ES-I3 (cell line): ENCODE results near the gene EIF1AX.

Experiments
- H3K36me3 ChIP-seq: 2 replicates; pipeline ENCODE4 v1.6.1; 2013; ENCODE audit warnings: mild to moderate bottlenecking, low read length, control low read depth, moderate library complexity; ENCODE audit not compliant: insufficient read depth
- H3K4me1 ChIP-seq: 2 replicates; pipeline ENCODE4 v1.6.1; 2013; ENCODE audit warnings: mild to moderate bottlenecking, control low read depth, low read length; ENCODE audit not compliant: insufficient read depth
- H3K9ac ChIP-seq: 2 replicates; pipeline ENCODE4 v1.6.1; 2013; ENCODE audit warnings: low read depth, mild to moderate bottlenecking, low read length, moderate library complexity
- H3K9me3 ChIP-seq: 2 replicates; pipeline ENCODE4 v1.6.1; 2013; ENCODE audit warnings: mild to moderate bottlenecking, low read length, moderate library complexity; ENCODE audit not compliant: control insufficient read depth, insufficient read depth

EIF1AX gene

DNA sequence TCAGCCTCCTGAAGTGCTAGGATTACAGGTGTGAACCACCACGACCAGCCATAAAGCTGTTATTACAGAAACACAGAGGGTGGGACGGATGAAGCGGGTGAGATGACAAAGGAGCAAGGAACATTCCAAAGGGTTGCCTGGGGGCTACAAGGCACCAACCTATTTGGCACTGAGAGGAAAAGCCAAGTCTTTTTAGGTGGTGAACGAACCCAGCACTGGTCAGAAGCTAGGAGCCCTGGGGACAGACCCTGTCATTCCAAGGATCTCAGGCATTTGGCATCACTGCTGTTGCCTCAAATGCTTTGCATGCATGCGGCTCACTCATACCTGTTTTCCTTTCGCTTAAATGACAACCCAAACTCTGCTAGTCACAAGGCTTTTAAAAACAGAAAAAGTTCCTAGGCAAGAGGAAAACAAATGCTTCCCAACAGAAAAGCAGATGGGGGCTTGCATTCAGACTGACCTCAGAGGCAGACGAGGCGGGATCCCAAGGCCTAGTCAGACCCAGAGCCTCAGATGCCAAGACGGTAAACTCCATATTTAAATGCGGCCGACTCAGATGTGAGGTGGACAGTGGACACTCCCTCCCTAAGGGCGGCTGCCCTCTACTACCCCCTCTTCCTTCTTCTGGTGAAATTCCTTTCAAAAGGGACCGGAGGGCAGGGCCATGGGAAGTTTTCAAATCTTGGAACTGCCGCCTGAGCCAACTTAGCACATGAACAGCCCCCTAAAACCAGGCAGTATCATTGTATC lies 29.4 kb downstream of the EIF1AX start:
- H3K36me3 ChIP-seq, result no peaks in the 10 kb centered on the region
- no peaks in the 10 kb centered on the region for H3K9me3 ChIP-seq
- no peaks in the 10 kb centered on the region; the same call in 1 of the 2 replicates for H3K4me1 ChIP-seq
- H3K9ac ChIP-seq, result no peak overlapping the region

DNA sequence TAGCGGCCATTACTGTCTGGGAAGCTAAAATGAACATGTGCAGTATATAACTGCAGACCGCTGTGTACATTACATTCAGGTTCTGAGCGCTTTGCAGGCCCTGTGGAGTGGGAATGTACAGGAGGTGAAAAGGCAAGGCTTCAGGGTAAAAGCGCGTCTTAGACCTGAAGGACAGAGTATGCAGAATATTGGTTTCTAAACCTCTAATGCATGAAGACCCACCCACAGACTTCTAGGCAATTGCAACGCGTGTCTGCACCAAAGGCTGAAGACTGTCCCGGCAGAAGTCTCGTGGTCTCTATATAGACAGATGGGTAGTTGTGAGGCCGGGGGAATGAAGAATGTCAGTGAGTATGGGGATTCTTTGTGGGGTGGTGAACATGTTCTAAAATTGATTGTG lies 30.4 kb downstream of the EIF1AX start:
- H3K4me1 ChIP-seq, result no peaks in the 10 kb centered on the region; the same call in 1 of the 2 replicates
- H3K9ac ChIP-seq, result no peak overlapping the region
- no peaks in the 10 kb centered on the region for H3K9me3 ChIP-seq
- H3K36me3 ChIP-seq, result no peaks in the 10 kb centered on the region

DNA sequence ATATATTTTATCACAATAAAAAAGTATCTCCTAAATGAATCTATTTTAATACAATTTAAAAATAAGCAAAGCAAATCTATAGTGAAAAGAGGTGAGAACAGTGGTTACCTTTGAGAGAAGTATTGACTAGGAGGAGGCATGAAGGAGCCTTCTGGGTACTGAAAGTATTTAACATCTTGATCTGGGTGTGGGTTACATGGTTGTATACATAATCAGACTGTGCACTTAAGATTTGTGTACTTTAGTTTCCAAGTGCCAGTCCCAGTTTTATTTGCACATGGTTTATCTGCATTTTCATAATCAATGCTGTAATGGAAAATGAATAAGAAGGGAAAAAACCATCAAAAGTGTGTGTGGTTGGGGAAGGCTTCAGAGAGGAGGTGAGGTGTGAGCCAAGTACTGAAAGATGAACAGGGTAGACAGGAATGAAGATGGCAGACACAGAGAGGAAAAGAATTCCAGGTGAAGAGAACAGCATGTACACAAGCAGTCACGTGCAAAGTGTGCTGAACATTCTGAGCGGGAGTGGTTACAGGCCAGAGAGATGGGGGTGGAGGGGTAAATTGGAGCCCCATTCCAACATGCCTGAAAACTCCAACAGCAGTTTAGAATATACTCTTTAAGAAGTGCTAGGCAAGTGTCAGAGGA lies 39.6 kb downstream of the EIF1AX start:
- Histone ChIP-seq H3K36me3 (no peaks in the 10 kb centered on the region), H3K9ac (no peak overlapping the region), H3K9me3 (no peaks in the 10 kb centered on the region; the same call in 1 of the 2 replicates), H3K4me1 (no peaks in the 10 kb centered on the region)

DNA sequence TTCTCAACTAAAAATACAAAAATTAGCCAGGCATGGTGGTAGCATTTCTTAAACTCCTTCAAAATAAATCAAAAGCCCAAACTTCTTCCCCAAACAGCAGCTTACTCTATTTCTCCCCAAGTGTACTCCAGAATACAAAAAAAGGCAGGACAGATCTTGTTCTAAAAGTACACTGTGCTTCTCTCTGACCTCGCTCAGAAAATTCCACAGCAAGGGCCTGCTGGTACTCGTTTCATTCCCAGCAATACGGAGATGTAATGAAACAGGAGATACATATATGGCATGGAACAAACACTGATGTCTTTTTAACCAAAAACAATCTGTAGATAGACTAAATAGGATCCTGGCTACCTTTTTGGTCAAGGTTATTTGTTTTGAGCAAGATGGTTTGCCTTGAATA lies 50.1 kb downstream of the EIF1AX start:
- Histone ChIP-seq H3K9me3 (no peaks in the 10 kb centered on the region), H3K4me1 (no peaks in the 10 kb centered on the region), H3K36me3 (no peaks in the 10 kb centered on the region), H3K9ac (no peak overlapping the region)

DNA sequence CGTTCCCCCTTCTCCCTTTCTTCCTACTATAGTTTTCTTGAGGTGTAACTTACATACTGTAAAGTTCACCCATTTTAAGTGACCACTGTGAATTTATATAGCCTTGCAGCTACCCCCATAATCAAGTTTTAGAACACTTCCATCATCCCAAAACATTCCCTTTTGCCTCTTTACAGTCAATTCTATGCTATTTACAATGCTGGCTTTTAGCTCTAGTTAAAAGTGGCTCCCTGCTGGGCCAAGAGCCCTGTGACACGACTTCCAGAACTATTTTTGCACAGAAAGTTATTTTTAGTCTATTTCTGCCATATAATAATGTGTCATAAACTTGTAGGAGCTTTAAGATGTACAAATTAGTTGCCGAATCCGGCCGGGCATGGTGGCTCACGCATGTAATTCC lies 51.8 kb downstream of the EIF1AX start:
- H3K9ac ChIP-seq, result no peak overlapping the region
- H3K36me3 ChIP-seq, result no peaks in the 10 kb centered on the region
- no peaks in the 10 kb centered on the region for H3K9me3 ChIP-seq
- H3K4me1 ChIP-seq, result no peaks in the 10 kb centered on the region

DNA sequence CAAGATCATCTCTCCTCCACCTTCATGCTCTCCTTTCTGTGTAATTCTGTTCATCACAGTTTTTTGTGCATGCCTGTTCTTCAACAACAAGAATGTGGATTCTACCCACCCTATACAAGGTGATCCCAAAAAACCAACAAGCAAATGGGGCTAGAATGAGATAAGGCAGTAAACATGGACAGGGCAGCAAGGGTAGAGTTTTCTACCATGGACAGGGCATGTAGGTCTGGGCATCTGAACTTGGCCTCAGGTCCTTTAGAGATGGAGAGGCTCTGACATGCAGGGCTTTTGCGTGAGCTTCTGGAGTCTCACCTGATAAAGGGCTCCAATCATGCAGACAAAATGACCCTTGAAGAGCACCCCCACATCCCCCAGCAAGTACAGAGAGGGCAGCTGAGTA lies 61.4 kb downstream of the EIF1AX start:
- H3K9ac ChIP-seq, result no peak overlapping the region
- no peaks in the 10 kb centered on the region for H3K4me1 ChIP-seq
- no peaks in the 10 kb centered on the region for H3K9me3 ChIP-seq
- H3K36me3 ChIP-seq, result no peaks in the 10 kb centered on the region
